Activated CD4-positive, alpha-beta T cell treated with anti-CD3 and anti-CD28 coated beads for 36 hours (primary cell): ENCODE measurements around the gene ANKEF1. TPM values are rescaled to one million over a fixed set of nuclear protein-coding genes. Genes with fewer than 3 reads are reported as not detected.

Source experiments
- ATAC-seq: fragments of 200-7000 bp; cut with Tn5 transposase; one replicate; pipeline ENCODE4 v1.10.0; 2021; ENCODE audit warnings: mild to moderate bottlenecking, moderate library complexity
- CTCF ChIA-PET: fragments of 350-600 bp; sonication (Branson Sonifier 250); formaldehyde crosslinking; loops from one replicate; lab custom pipeline; 2021; ENCODE audit warnings: antibody characterized with exemption; lab: Charles Lee
- POLR2A ChIA-PET: fragments of 350-600 bp; sonication (Branson Sonifier 250); formaldehyde crosslinking; loops from one replicate; lab custom pipeline; 2021; ENCODE audit warnings: antibody characterized with exemption, inconsistent platforms; lab: Charles Lee
- DNase-seq: peaks from one replicate; pipeline ENCODE4 v3.0.0-alpha.2; 2020
- H3K27ac Mint-ChIP-seq: one replicate; pipeline ENCODE4 v1.8.0; 2021; ENCODE audit warnings: mixed read lengths
- H3K27me3 Mint-ChIP-seq: one replicate; pipeline ENCODE4 v1.8.0; 2021; ENCODE audit warnings: mixed read lengths
- H3K36me3 Mint-ChIP-seq: one replicate; pipeline ENCODE4 v1.8.0; 2021; ENCODE audit warnings: low read depth, mixed read lengths
- H3K4me1 Mint-ChIP-seq: one replicate; pipeline ENCODE4 v1.8.0; 2021; ENCODE audit warnings: mixed read lengths
- H3K4me3 Mint-ChIP-seq: one replicate; pipeline ENCODE4 v1.8.0; 2021; ENCODE audit warnings: mild to moderate bottlenecking, moderate library complexity, mixed read lengths
- H3K9me3 Mint-ChIP-seq: one replicate; pipeline ENCODE4 v1.8.0; 2021; ENCODE audit warnings: low read depth, mixed read lengths
- intact Hi-C, 2 experiments: fragments of 100-400 bp; cut with DNase I in 1 of 2; cut with micrococcal nuclease in 1 of 2; formaldehyde crosslinking; loops; one replicate each; pipeline versions ENCODE4 v1.14.2 to v1.15.1; 2022 to 2024; cut with DNase I, micrococcal nuclease
- total RNA-seq, 2 experiments: library from RNA; stranded (reverse); gene quantifications; one replicate each; pipeline ENCODE4 v1.2.3, GENCODE V29; 2021

ANKEF1 gene
- total RNA-seq, 2 experiments from 2014 or later, result 2.5 to 2.8 TPM

DNA sequence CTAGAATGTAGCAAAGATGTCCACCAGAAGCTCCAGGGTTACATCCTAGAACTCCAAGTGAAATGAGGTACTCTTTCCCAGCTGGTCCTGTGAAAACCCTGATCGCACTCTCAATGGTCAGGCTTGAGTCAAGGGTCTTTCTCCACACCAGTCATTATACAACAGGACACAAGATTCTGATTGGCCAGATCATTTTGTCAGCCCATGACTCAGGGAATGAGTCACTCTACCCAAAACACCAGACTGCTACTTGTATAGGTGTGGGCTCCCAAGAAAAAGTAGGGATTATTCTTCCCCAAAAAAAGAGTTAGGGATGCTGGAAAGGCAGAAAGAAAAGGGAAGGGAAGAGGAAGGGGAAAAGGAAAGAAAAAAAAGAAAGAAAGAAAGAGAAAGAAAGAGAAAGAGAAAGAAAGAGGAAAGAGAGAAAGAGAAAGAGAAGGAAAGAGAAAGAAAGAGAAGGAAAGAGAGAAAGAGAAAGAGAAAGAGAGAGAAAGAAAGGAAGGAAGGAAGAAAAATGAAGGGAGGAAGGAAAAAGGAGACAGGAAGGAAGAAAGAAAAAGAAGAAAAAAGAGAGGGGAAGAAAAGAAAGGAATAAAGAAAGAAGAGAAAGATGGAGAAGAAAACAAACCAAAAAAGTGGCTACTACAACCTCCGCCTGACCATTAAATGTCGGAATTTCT lies 30.5 kb downstream of the ANKEF1 start:
- Mint-ChIP-seq H3K4me1 (no peaks in the 10 kb centered on the region), H3K9me3 (no peaks in the 10 kb centered on the region), H3K4me3 (no peak overlapping the region), H3K27me3 (peaks cover 25% of the 10 kb centered on the region), H3K27ac (no peak overlapping the region), H3K36me3 (no peaks in the 10 kb centered on the region)
- ChIA-PET POLR2A (no interaction called here), CTCF (no interaction called here)
- ATAC-seq (no peak), DNase-seq (no peak)
- intact Hi-C loops, result no loop called here

DNA sequence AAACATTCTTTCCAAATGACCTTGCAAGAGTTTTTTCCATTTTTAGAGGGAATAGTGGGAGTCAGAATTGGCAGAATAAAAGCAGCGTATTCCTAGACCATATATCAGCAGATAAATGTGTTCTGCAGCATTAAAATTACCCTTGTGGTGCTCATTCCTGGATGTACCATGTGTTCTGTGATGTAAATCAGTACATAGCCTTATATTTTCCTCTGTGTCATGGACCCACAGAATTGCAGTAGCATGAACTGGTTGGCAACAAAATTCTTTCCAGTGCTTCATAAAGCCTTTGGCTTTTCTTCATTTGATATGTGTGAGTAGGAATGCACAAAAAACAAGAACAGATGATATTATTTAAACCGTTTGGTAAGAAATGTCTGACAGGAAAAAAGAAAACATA lies 32.5 kb downstream of the ANKEF1 start:
- H3K27ac Mint-ChIP-seq, result no peak overlapping the region
- no peaks in the 10 kb centered on the region for H3K9me3 Mint-ChIP-seq
- ATAC-seq (no peak), DNase-seq (no peak)
- no peak overlapping the region for H3K4me3 Mint-ChIP-seq
- H3K36me3 Mint-ChIP-seq, result no peaks in the 10 kb centered on the region
- no peaks in the 10 kb centered on the region for H3K4me1 Mint-ChIP-seq
- POLR2A ChIA-PET, result no interaction called here
- H3K27me3 Mint-ChIP-seq, result peaks cover 25% of the 10 kb centered on the region
- CTCF ChIA-PET, result no interaction called here
- intact Hi-C loops, result no loop called here

DNA sequence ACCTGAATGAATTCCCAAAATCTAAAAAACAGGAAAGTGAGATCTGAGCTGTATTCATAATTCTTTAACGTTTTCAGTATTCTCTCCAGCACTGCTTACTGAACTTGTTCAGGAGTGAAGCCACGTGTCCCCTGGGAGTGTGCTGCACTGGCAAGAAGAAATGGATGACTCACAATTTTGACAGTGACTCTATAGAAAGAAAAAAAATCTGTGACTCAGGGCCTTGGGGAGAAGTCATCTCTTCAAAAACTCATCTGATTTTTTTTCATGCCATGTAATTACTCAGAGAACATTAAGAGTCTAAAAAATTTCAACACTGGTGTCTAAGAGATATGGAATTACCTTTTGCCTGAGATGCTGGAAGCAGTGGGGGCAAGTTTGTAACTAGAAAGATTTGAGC lies 39.7 kb downstream of the ANKEF1 start:
- DNase-seq (no peak), ATAC-seq (peak; percentile 58)
- no peak overlapping the region for H3K4me3 Mint-ChIP-seq
- ChIA-PET POLR2A (no interaction called here), CTCF (no interaction called here)
- no peaks in the 10 kb centered on the region for H3K36me3 Mint-ChIP-seq
- no peak overlapping the region for H3K27ac Mint-ChIP-seq
- H3K9me3 Mint-ChIP-seq, result no peaks in the 10 kb centered on the region
- H3K4me1 Mint-ChIP-seq, result no peaks in the 10 kb centered on the region
- H3K27me3 Mint-ChIP-seq, result peaks cover 13% of the 10 kb centered on the region
- intact Hi-C loops, result loop anchor here in 1 of 2 experiments (10.0 kb wide), 1 partner anchor 660 kb away; no protein-coding TSS in a partner anchor

DNA sequence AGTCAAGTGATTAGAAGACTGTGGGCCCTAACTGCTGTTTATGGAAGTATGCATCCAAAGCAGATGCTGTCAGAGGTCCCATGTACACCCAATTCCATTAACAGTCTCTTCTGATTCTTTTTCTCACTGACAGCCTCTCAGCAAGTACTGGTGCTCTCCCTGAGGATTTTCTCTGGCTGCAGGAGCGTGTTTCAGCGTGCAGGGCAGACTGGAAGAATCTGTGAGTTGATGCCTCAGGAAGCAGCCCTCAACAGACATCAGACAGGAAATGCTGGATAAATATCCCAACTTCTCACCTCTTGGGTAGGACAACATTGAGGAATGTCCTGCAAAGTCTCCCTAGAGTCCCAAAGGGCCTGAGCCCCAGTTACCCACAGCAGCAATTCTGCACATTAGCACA lies 40.8 kb downstream of the ANKEF1 start:
- ChIA-PET CTCF (no interaction called here), POLR2A (no interaction called here)
- ATAC-seq, result no peak
- H3K27ac Mint-ChIP-seq, result no peak overlapping the region
- no peaks in the 10 kb centered on the region for H3K4me1 Mint-ChIP-seq
- DNase-seq, result no peak
- intact Hi-C loops, result loop anchor here in 1 of 2 experiments (10.0 kb wide), 1 partner anchor 661 kb away; no protein-coding TSS in a partner anchor
- no peak overlapping the region for H3K4me3 Mint-ChIP-seq
- H3K27me3 Mint-ChIP-seq, result peaks cover 11% of the 10 kb centered on the region
- H3K36me3 Mint-ChIP-seq, result no peaks in the 10 kb centered on the region
- H3K9me3 Mint-ChIP-seq, result no peaks in the 10 kb centered on the region

DNA sequence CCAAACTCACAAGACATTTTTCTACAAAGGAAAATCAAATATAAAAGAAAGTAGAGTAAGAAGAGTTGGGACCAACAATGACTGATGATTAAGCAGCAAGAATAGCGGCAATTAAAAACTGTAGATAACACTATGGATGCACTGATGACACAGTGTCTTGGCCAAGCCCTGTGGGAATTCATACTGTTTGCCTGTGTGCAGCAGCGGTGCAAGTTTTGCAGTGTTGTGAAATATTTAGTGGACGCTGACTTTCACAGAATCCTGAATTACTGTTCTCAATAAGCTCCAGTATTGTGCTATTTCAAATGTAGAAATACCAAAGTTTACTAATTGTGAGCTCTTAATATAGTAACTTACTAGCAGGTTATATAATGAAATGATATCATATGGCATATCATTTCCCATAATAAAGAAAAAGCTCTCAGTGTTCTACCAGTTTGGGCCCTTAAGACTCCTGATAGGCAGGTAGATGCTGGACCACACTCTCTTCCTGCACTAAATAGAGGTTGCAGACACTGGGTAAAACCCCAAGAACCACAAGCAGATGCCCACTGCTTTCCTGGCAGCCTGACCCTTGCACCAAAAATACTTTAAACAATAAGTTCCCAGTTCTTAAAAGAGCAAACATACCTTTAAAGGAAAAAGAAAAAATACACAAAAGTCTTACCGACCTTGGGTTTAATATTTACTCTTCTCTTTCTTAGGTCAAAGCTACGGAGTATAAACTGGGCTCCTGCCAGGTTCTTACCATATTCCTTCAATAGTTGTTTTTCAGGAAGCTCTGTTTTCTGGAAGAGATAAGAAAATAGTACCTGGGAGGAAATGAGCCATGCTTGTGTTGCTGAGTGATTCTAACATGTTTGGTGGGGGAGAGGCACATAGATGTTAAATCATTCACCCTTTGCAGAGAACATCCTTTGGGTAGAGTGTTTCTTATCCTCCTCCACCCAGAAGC lies 41.6 kb downstream of the ANKEF1 start:
- CTCF ChIA-PET, result interaction anchor here (0.6 to 1.8 kb wide), 6 partner anchors 9 to 459 kb away, joined by 3 to 8 read pairs (median 4); no protein-coding TSS in a partner anchor
- POLR2A ChIA-PET, result no interaction called here
- H3K27me3 Mint-ChIP-seq, result peaks cover 11% of the 10 kb centered on the region
- ATAC-seq, result no peak
- H3K27ac Mint-ChIP-seq, result no peak overlapping the region
- intact Hi-C loops, result loop anchor here in 1 of 2 experiments (10.0 kb wide), 1 partner anchor 662 kb away; no protein-coding TSS in a partner anchor
- DNase-seq, result no peak
- no peaks in the 10 kb centered on the region for H3K4me1 Mint-ChIP-seq
- no peak overlapping the region for H3K4me3 Mint-ChIP-seq
- no peaks in the 10 kb centered on the region for H3K36me3 Mint-ChIP-seq
- H3K9me3 Mint-ChIP-seq, result no peaks in the 10 kb centered on the region

DNA sequence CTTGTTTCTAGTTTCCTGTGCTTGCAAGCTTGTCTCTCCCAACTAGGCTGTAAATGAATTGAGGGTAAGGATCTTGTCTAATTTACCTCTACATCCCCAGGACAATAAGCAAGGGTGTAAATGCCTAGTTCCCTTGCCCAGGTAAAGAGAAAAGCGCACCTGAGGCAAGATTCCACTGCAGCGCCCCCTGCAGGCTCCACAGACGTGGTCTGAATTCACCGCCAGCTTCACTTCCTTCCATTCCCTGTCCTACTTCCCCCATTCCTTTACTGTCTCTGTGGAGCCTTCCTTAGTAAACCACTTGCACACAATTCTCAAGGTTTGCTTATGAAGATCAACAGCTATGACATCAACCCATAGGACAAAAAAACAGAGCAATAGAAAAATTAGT lies 42.3 kb downstream of the ANKEF1 start:
- no peak for ATAC-seq
- peak; percentile 28 for DNase-seq
- ChIA-PET CTCF (interaction anchor here (0.6 to 1.8 kb wide), 7 partner anchors 9 to 460 kb away, joined by 3 to 8 read pairs (median 4); no protein-coding TSS in a partner anchor), POLR2A (no interaction called here)
- Mint-ChIP-seq H3K9me3 (no peaks in the 10 kb centered on the region), H3K4me1 (no peaks in the 10 kb centered on the region), H3K36me3 (no peaks in the 10 kb centered on the region), H3K27ac (no peak overlapping the region), H3K4me3 (no peak overlapping the region), H3K27me3 (peaks cover 11% of the 10 kb centered on the region)
- intact Hi-C loops, result loop anchor here in 1 of 2 experiments (10.0 kb wide), 1 partner anchor 662 kb away; no protein-coding TSS in a partner anchor

DNA sequence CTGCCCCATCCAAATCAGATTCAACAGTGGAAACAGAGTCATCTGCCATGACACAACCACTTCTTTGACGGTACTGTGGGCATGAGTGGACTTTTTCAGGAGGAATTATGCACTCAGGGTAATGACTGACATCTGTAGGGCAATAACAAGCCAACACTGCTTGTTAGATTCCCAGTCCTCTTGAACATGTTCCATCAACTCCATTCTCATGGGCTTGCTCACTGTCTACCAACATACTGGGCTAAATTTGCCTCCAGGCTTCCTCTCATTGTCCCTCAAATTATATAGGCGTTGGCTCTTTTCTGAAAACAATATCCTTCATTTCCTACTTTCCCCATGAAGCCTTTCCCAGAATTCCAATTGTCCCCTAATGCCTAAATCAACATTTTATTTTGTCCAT lies 43.1 kb downstream of the ANKEF1 start:
- POLR2A ChIA-PET, result no interaction called here
- H3K27ac Mint-ChIP-seq, result no peak overlapping the region
- intact Hi-C loops, result loop anchor here in 1 of 2 experiments (10.0 kb wide), 1 partner anchor 663 kb away; no protein-coding TSS in a partner anchor
- DNase-seq, result no peak
- peaks cover 13% of the 10 kb centered on the region for H3K27me3 Mint-ChIP-seq
- CTCF ChIA-PET, result interaction anchor here (1.0 to 1.8 kb wide), 3 partner anchors 13 to 63 kb away, joined by 3 to 5 read pairs (median 4); no protein-coding TSS in a partner anchor
- no peak for ATAC-seq
- H3K4me3 Mint-ChIP-seq, result no peak overlapping the region
- no peaks in the 10 kb centered on the region for H3K4me1 Mint-ChIP-seq
- no peaks in the 10 kb centered on the region for H3K9me3 Mint-ChIP-seq
- no peaks in the 10 kb centered on the region for H3K36me3 Mint-ChIP-seq

DNA sequence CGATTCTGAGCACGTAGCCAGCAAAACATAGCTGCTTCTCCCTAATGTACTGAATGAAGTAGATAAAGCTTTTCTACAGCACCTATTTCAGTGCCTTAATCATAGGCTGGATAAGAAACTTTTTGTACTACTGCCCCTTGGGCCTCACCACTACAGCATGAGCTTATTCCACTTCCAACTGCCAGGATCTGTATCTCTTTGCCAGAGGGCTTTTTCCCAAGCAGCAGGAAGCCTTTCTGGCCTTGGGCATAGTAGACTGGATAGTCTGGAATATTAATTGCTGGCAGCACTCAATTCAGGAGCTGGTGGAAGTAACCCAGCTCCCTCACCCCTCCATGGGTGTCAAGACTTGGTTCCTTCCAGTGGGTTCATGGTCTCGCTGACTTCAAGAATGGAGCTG lies 43.6 kb downstream of the ANKEF1 start:
- ChIA-PET CTCF (interaction anchor here (1.8 kb wide), 1 partner anchor 14 kb away, joined by 5 read pairs; no protein-coding TSS in a partner anchor), POLR2A (no interaction called here)
- Mint-ChIP-seq H3K27me3 (peaks cover 13% of the 10 kb centered on the region), H3K36me3 (no peaks in the 10 kb centered on the region), H3K4me1 (no peaks in the 10 kb centered on the region), H3K27ac (no peak overlapping the region), H3K9me3 (no peaks in the 10 kb centered on the region), H3K4me3 (no peak overlapping the region)
- intact Hi-C loops, result loop anchor here in 1 of 2 experiments (10.0 kb wide), 1 partner anchor 664 kb away; no protein-coding TSS in a partner anchor
- DNase-seq (no peak), ATAC-seq (no peak)

DNA sequence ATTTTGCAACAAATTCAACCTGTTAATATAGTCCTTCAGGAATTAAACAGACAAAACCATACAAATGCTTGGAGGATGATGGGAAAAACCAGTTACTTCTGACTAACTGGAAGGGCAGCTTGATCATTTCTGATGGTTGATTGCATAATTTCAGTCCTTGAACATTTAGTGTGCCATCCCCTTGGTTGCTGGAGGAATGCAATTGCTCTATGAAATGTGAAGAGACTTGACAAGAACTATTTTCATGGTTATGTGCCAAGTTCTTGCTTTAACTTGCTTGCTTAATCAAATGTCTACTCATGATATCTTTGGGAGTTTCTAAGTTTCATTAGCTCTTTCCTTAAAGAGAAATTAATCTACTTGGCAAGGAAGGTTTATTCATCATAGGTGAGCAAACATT lies 45.2 kb downstream of the ANKEF1 start:
- intact Hi-C loops, result loop anchor here in 1 of 2 experiments (10.0 kb wide), 1 partner anchor 665 kb away; no protein-coding TSS in a partner anchor
- CTCF ChIA-PET, result interaction anchor here (1.0 kb wide), 1 partner anchor 102 kb away, joined by 4 read pairs; no protein-coding TSS in a partner anchor
- POLR2A ChIA-PET, result no interaction called here

DNA sequence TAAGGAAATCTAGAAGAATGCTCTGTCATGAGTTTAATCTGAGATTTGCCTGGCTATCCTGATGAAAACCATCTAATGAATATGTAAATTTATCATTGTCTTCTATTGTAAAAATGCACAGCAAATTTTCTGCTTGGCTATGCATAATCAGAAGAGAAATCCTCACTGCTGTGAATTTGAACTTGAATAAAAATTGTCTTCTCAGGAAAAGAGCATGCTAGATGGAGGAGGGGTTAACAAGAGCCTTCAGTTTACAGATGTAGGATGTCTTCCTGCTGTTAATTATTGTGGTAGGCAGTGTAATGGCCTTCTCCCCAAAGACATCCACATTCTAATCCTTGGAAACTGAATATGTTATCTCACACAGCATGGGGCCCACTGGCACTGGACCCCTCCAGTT lies 45.8 kb downstream of the ANKEF1 start:
- POLR2A ChIA-PET, result no interaction called here
- CTCF ChIA-PET, result no interaction called here
- no peak overlapping the region for H3K27ac Mint-ChIP-seq
- H3K27me3 Mint-ChIP-seq, result peaks cover 12% of the 10 kb centered on the region
- H3K4me1 Mint-ChIP-seq, result no peaks in the 10 kb centered on the region
- no peaks in the 10 kb centered on the region for H3K36me3 Mint-ChIP-seq
- intact Hi-C loops, result no loop called here
- DNase-seq, result no peak
- H3K4me3 Mint-ChIP-seq, result no peak overlapping the region
- no peak for ATAC-seq
- no peaks in the 10 kb centered on the region for H3K9me3 Mint-ChIP-seq

More for the DNA sequence above, 45.2 kb downstream of the ANKEF1 start:
- Mint-ChIP-seq H3K4me1 (no peaks in the 10 kb centered on the region), H3K9me3 (no peaks in the 10 kb centered on the region), H3K4me3 (no peak overlapping the region), H3K27me3 (peaks cover 13% of the 10 kb centered on the region), H3K27ac (no peak overlapping the region), H3K36me3 (no peaks in the 10 kb centered on the region)
- ATAC-seq (no peak), DNase-seq (no peak)
